ENCODE data around the gene ARHGEF40. TPM values are rescaled to one million over a fixed set of nuclear protein-coding genes. Genes with fewer than 3 reads are reported as not detected.

Gene ARHGEF40
- total RNA-seq, 1 donor from 2014 or later = 65.8 TPM

DNA sequence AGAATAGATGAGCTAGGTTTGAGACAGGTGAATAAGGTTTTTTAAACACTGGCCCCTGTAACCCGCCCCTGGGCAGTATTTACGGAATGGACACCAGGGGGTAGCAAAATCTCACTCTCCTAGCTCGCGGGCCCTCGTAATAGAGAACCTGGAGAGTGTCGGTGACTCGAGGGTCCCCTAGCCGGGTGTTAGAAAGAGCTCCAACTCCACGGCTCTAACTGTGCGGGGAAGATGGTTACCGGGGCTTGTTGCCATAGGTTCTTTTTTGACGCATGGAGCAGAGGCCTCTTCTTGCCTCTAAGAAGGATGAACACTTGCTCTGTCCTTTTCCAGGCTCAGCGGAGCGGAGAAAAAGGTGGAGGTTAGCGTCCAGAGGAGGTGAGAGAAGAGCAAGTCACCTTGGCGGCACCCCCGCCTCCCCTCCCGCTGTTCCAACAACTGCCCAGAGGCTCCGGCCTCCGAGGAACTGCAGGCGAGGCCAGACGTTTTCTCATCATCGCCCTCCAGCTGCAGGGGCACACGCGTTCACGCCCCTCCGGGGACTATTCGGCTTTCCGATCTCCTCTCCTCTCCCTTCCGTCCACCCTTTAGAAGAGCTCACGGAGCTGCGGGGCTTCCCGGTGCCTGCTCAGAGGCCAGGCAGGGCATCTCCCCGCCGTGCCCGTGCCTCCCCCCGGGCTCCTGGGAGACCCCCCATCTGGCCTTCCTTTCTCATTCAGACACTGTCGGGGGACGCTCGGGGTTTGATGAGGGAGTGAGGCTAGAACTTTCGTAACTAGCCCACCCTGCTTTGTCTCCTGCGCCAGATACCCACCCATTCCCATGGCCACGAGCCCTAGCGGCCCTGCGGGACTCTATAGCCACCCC, 1.4 kb upstream of the ARHGEF40 start:
- Mint-ChIP-seq H3K27me3 (peaks cover 28% of the 10 kb centered on the region), H3K9me3 (no peaks in the 10 kb centered on the region), H3K27ac (peak overlapping the region; percentile 73), H3K36me3 (peaks cover 6% of the 10 kb centered on the region), H3K4me1 (ENCODE audit: unreplicated experiment) (peaks cover 24% of the 10 kb centered on the region), H3K4me3 (peak overlapping the region; percentile 89)
- DNase-seq (ENCODE audit: extremely low spot score, unreplicated experiment) = no peak
- TF ChIP-seq, protein P1, sequence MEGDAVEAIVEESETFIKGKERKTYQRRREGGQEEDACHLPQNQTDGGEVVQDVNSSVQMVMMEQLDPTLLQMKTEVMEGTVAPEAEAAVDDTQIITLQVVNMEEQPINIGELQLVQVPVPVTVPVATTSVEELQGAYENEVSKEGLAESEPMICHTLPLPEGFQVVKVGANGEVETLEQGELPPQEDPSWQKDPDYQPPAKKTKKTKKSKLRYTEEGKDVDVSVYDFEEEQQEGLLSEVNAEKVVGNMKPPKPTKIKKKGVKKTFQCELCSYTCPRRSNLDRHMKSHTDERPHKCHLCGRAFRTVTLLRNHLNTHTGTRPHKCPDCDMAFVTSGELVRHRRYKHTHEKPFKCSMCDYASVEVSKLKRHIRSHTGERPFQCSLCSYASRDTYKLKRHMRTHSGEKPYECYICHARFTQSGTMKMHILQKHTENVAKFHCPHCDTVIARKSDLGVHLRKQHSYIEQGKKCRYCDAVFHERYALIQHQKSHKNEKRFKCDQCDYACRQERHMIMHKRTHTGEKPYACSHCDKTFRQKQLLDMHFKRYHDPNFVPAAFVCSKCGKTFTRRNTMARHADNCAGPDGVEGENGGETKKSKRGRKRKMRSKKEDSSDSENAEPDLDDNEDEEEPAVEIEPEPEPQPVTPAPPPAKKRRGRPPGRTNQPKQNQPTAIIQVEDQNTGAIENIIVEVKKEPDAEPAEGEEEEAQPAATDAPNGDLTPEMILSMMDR (conservative IDR thresholded peaks at IDR 0.05) = peak; percentile 76

DNA sequence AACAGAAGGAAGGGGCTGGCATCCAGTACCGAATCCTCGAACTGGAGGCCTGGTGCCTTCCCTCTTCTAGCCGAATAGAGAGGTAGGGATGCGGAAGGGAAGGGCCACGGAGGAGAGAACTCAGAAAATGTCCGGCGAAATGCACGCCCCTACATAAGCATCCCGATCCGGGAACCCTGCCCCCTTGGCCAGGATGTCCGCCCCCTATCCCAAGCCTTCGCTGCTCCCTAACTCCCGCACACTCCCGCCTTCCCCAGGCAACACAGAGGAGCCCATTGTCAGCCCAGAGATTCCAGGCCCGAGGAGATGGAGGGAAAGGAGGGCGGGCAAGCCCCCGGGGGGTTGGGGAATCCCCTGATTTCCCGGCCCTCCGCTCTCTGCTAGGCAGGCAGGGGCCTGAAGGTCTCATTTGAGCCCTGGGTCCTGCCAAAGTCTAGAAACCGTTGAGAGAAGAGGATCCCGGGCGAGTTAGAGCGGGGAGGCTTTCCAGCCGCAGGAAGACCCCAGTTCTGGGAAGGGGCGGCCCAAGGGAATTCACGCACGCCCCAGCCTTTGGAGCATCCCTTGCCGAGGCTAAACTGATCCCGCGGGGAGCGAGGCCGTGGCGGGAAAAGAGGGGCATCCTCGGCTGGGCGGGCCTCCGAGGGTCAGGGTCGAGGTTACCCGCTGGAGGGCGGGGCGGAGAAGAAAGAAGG, 569 bp upstream of the ARHGEF40 start:
- Mint-ChIP-seq H3K9me3 (no peaks in the 10 kb centered on the region), H3K36me3 (peaks cover 6% of the 10 kb centered on the region), H3K27ac (peak overlapping the region; percentile 73), H3K4me1 (ENCODE audit: unreplicated experiment) (peaks cover 22% of the 10 kb centered on the region), H3K4me3 (peak overlapping the region; percentile 89), H3K27me3 (peaks cover 28% of the 10 kb centered on the region)
- TF ChIP-seq, protein P1 (conservative IDR thresholded peaks at IDR 0.05) = no peak
- DNase-seq (ENCODE audit: extremely low spot score, unreplicated experiment) = no peak

DNA sequence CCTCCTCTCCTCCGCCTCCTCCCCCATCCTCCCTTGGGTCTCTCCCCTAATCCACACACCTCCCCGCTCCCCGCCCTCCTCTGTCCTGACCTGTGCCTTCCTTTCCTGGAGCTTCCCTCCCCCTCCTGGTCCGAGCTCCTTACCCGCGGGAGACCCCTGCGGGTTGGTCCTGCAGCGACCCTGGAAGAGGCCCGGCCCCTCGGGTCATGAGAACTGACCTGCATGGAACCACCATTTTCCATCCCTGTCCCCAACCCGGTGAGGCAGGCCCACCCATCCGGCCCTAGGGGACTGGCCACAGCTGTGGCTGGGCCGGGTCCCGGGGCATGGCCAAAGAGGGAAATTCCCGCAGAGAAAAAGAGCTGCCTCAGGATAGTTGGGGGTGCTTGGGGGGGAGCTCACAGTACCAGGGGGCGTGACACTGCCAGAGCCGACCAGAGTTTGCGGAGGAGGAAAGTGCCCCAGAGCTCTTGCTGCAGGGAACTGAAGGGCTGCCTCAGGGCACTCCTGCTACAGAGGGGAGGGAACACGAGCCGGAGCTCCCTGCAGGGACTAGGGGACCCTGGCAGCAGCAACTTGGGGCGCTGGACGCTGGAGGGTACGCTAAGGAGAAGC, 613 bp downstream of the ARHGEF40 start:
- peaks cover 8% of the 10 kb centered on the region for H3K36me3 Mint-ChIP-seq
- H3K4me3 Mint-ChIP-seq = peak overlapping the region; percentile 94
- peak overlapping the region; percentile 51 for H3K27ac Mint-ChIP-seq
- H3K4me1 Mint-ChIP-seq (ENCODE audit: unreplicated experiment) = peaks cover 24% of the 10 kb centered on the region
- H3K9me3 Mint-ChIP-seq = no peaks in the 10 kb centered on the region
- no peak for DNase-seq (ENCODE audit: extremely low spot score, unreplicated experiment)
- peaks cover 25% of the 10 kb centered on the region for H3K27me3 Mint-ChIP-seq
- TF ChIP-seq, protein P1 (conservative IDR thresholded peaks at IDR 0.05) = no peak

DNA sequence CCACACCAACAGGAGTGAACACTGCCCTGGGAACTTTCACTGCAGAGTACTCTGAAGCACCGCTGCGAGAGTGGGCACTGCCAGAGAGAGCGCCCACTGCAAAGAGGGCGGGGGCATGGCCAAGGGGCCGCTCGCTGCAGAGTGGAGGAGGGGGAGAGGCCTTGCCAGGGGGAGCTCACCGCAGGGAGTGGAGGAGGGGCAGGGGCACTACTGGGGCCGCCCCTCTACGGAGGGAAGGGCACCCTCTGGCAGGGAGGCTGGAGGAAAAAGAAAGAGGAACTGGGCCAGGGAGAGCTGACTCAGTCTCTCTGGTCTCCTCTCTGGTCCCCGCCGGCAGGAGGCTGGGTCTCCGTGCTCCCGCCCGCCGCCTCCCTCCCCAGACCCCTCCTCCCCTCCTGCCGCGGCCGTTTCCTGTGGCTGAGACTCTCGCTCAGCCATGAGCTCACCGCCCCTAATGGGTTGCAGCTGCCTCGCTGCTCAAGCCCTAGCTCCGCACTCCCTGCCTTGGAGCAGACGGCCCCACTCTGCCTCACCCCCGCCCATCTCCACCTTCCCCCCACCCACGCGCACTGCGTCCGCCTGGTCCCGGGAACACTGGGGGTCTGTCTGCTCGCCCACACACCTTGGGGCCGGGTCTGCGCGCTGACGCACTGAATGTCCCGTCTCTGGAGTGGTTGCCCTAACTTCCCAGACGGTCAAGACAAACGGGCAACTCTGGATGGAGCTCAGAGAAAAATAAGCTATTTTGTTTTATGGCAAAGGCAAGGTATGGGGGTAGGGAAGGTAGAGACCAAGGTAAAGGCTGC, 1.3 kb downstream of the ARHGEF40 start:
- TF ChIP-seq, protein P1 (conservative IDR thresholded peaks at IDR 0.05) = peak; percentile 45
- H3K4me3 Mint-ChIP-seq = peak overlapping the region; percentile 94
- no peaks in the 10 kb centered on the region for H3K9me3 Mint-ChIP-seq
- peak overlapping the region; percentile 61 for H3K27ac Mint-ChIP-seq
- peak; percentile 88 for DNase-seq (ENCODE audit: extremely low spot score, unreplicated experiment)
- peaks cover 21% of the 10 kb centered on the region for H3K27me3 Mint-ChIP-seq
- H3K36me3 Mint-ChIP-seq = peaks cover 15% of the 10 kb centered on the region
- peaks cover 27% of the 10 kb centered on the region for H3K4me1 Mint-ChIP-seq (ENCODE audit: unreplicated experiment)

DNA sequence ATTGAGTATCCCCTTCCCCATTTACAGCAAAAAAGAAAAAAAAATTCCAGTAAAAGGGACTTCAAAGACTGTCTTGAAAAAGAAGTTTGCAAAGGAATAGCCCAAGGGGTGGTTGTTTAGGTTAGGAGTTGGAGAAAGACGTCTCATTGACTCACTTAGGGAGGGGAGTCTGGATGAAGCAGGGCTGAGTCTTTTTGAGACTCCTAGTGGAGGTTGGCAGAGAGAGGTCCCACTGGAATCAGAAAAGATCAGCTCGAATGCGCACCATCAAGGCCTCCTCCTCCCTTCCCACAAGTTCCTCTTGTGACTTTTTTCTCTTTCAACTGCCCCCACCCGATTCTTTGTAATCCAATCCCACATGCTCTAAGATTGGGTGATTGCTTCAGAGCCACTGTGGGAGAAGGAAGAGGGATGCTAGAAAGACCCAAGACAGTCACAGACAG, 1.9 kb downstream of the ARHGEF40 start:
- Mint-ChIP-seq H3K27ac (peak overlapping the region; percentile 61), H3K27me3 (peaks cover 18% of the 10 kb centered on the region), H3K4me3 (peak overlapping the region; percentile 94), H3K4me1 (ENCODE audit: unreplicated experiment) (peaks cover 27% of the 10 kb centered on the region), H3K9me3 (no peaks in the 10 kb centered on the region), H3K36me3 (peaks cover 15% of the 10 kb centered on the region)
- DNase-seq (ENCODE audit: extremely low spot score, unreplicated experiment) = no peak
- TF ChIP-seq, protein P1 (conservative IDR thresholded peaks at IDR 0.05) = no peak
